ENCODE measurements around the gene MPPED2. TPM values are rescaled to one million over a fixed set of nuclear protein-coding genes. Genes with fewer than 3 reads are reported as not detected.

The MPPED2 gene
- total RNA-seq, 1 donor from 2014 or later = 1.6 TPM

DNA sequence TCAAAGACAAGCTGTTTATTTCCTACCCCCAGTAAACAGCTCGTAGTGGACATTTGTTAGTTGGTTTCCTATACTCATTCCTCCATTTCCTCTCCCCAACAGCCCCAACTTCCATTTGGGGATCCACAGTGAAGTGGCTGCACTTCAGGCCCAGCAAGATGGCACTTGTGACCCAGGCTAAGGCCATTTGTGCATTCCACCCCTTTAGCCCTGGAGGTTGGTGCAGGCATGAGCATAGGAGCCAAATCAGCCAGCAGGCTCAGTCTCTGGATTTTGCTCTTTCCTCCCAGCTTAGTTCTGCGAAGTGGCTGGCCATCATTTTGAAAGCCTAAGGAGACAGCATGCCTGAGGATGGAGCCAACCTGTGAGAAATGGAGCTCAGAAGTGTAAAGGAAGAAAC lies 122.9 kb downstream of the MPPED2 start:
- Histone ChIP-seq H3K79me2 (ENCODE audit: insufficient read depth, low read length) (no peaks in the 10 kb centered on the region), H3K27ac (ENCODE audit: low read depth, low read length) (no peak overlapping the region), H3K9me3 (ENCODE audit: insufficient read depth, low read depth, low read length) (no peaks in the 10 kb centered on the region), H3K36me3 (ENCODE audit: insufficient read depth, low read length) (no peaks in the 10 kb centered on the region), H4K20me1 (ENCODE audit: insufficient read depth, low read length) (no peaks in the 10 kb centered on the region), H3K4me1 (ENCODE audit: insufficient read depth, low read length) (no peaks in the 10 kb centered on the region), H3K4me3 (ENCODE audit: insufficient read depth, low read depth, low read length) (no peak overlapping the region), H3K9ac (ENCODE audit: low read length) (no peak overlapping the region), H3K27me3 (ENCODE audit: insufficient read depth, low read length) (no peaks in the 10 kb centered on the region), H2AFZ (ENCODE audit: low read depth, low read length) (no peak overlapping the region), H3K4me2 (ENCODE audit: low read length) (no peak overlapping the region)
- DNase-seq (ENCODE audit: low read depth) = no peak
- Mint-ChIP-seq H3K27me3 (ENCODE audit: low read depth, unreplicated experiment) (no peaks in the 10 kb centered on the region), H3K9me3 (ENCODE audit: unreplicated experiment) (no peaks in the 10 kb centered on the region), H3K36me3 (ENCODE audit: low read depth, unreplicated experiment) (no peaks in the 10 kb centered on the region), H3K4me3 (ENCODE audit: unreplicated experiment) (no peak overlapping the region), H3K4me1 (ENCODE audit: low read depth, unreplicated experiment) (peaks cover 8% of the 10 kb centered on the region), H3K27ac (ENCODE audit: unreplicated experiment) (no peak overlapping the region)
- TF ChIP-seq EZH2 (IDR thresholded peaks at IDR 0.05; ENCODE audit: insufficient read depth, low read length) = no peak
- TF ChIP-seq, protein P1, sequence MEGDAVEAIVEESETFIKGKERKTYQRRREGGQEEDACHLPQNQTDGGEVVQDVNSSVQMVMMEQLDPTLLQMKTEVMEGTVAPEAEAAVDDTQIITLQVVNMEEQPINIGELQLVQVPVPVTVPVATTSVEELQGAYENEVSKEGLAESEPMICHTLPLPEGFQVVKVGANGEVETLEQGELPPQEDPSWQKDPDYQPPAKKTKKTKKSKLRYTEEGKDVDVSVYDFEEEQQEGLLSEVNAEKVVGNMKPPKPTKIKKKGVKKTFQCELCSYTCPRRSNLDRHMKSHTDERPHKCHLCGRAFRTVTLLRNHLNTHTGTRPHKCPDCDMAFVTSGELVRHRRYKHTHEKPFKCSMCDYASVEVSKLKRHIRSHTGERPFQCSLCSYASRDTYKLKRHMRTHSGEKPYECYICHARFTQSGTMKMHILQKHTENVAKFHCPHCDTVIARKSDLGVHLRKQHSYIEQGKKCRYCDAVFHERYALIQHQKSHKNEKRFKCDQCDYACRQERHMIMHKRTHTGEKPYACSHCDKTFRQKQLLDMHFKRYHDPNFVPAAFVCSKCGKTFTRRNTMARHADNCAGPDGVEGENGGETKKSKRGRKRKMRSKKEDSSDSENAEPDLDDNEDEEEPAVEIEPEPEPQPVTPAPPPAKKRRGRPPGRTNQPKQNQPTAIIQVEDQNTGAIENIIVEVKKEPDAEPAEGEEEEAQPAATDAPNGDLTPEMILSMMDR (IDR thresholded peaks at IDR 0.05; ENCODE audit: insufficient read depth, low read depth, low read length) = no peak
- FAIRE-seq = no peak

DNA sequence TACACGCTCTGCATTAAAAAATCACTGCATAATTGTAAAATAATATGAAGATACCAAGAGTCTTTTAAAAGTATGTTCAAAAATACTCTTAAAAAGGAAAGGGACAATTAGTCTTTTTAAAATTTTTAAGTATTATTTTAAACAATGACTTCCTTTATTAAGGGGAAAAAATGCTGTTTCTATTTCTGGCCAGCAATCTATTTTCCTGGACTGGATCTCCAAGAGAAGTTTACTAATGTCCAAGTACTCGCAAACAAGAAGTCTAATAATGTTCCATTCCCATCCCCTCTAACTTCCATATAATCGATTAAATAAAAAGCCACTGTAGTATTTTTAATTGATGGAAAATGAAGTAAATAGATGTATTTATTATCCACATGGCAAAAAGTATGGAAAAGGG lies 123.7 kb downstream of the MPPED2 start:
- H3K27me3 Mint-ChIP-seq (ENCODE audit: low read depth, unreplicated experiment) = no peaks in the 10 kb centered on the region
- no peak for DNase-seq (ENCODE audit: low read depth)
- no peak overlapping the region for H3K9ac ChIP-seq (ENCODE audit: low read length)
- H3K4me2 ChIP-seq (ENCODE audit: low read length) = no peak overlapping the region
- no peaks in the 10 kb centered on the region for H3K4me1 ChIP-seq (ENCODE audit: insufficient read depth, low read length)
- no peak overlapping the region for H3K27ac Mint-ChIP-seq (ENCODE audit: unreplicated experiment)
- no peak overlapping the region for H3K4me3 ChIP-seq (ENCODE audit: insufficient read depth, low read depth, low read length)
- no peaks in the 10 kb centered on the region for H3K9me3 ChIP-seq (ENCODE audit: insufficient read depth, low read depth, low read length)
- H4K20me1 ChIP-seq (ENCODE audit: insufficient read depth, low read length) = no peaks in the 10 kb centered on the region
- H3K27ac ChIP-seq (ENCODE audit: low read depth, low read length) = no peak overlapping the region
- no peak for TF ChIP-seq EZH2 (IDR thresholded peaks at IDR 0.05; ENCODE audit: insufficient read depth, low read length)
- TF ChIP-seq, protein P1 (IDR thresholded peaks at IDR 0.05; ENCODE audit: insufficient read depth, low read depth, low read length) = no peak
- no peaks in the 10 kb centered on the region for H3K27me3 ChIP-seq (ENCODE audit: insufficient read depth, low read length)
- H3K9me3 Mint-ChIP-seq (ENCODE audit: unreplicated experiment) = no peaks in the 10 kb centered on the region
- peaks cover 8% of the 10 kb centered on the region for H3K4me1 Mint-ChIP-seq (ENCODE audit: low read depth, unreplicated experiment)
- H3K79me2 ChIP-seq (ENCODE audit: insufficient read depth, low read length) = no peaks in the 10 kb centered on the region
- FAIRE-seq = no peak
- H3K36me3 Mint-ChIP-seq (ENCODE audit: low read depth, unreplicated experiment) = no peaks in the 10 kb centered on the region
- H3K36me3 ChIP-seq (ENCODE audit: insufficient read depth, low read length) = no peaks in the 10 kb centered on the region
- H2AFZ ChIP-seq (ENCODE audit: low read depth, low read length) = no peak overlapping the region
- no peak overlapping the region for H3K4me3 Mint-ChIP-seq (ENCODE audit: unreplicated experiment)

DNA sequence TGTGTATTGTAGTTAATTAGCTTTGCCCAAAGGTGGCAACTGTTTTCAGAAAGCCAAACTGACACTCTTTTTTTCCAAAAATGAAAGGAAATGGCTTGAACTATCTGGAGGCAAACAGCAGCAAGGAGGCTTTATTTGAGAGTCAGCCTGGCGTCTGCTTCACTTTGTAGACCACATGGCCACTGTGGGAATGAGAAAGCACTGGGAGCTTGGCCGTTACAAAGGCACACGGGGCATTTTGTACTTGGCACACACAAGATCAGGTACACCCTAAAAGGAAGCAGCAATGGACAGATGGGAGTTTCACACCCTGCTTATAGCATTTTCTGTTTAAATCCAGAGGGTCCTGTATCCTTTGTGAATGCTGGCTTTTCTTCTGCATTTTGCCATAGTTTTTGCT lies 126.3 kb downstream of the MPPED2 start:
- H3K27me3 Mint-ChIP-seq (ENCODE audit: low read depth, unreplicated experiment) = no peaks in the 10 kb centered on the region
- H3K36me3 ChIP-seq (ENCODE audit: insufficient read depth, low read length) = no peaks in the 10 kb centered on the region
- no peak overlapping the region for H3K27ac ChIP-seq (ENCODE audit: low read depth, low read length)
- no peak for DNase-seq (ENCODE audit: low read depth)
- no peaks in the 10 kb centered on the region for H3K36me3 Mint-ChIP-seq (ENCODE audit: low read depth, unreplicated experiment)
- H3K27me3 ChIP-seq (ENCODE audit: insufficient read depth, low read length) = no peaks in the 10 kb centered on the region
- FAIRE-seq = no peak
- no peaks in the 10 kb centered on the region for H3K9me3 ChIP-seq (ENCODE audit: insufficient read depth, low read depth, low read length)
- H3K4me1 ChIP-seq (ENCODE audit: insufficient read depth, low read length) = no peaks in the 10 kb centered on the region
- no peak overlapping the region for H3K4me3 Mint-ChIP-seq (ENCODE audit: unreplicated experiment)
- peaks cover 1% of the 10 kb centered on the region for H3K4me1 Mint-ChIP-seq (ENCODE audit: low read depth, unreplicated experiment)
- H2AFZ ChIP-seq (ENCODE audit: low read depth, low read length) = no peak overlapping the region
- no peak overlapping the region for H3K27ac Mint-ChIP-seq (ENCODE audit: unreplicated experiment)
- H3K4me2 ChIP-seq (ENCODE audit: low read length) = no peak overlapping the region
- no peaks in the 10 kb centered on the region for H3K9me3 Mint-ChIP-seq (ENCODE audit: unreplicated experiment)
- TF ChIP-seq EZH2 (IDR thresholded peaks at IDR 0.05; ENCODE audit: insufficient read depth, low read length) = no peak
- TF ChIP-seq, protein P1 (IDR thresholded peaks at IDR 0.05; ENCODE audit: insufficient read depth, low read depth, low read length) = no peak
- H3K4me3 ChIP-seq (ENCODE audit: insufficient read depth, low read depth, low read length) = no peak overlapping the region
- no peaks in the 10 kb centered on the region for H4K20me1 ChIP-seq (ENCODE audit: insufficient read depth, low read length)
- H3K79me2 ChIP-seq (ENCODE audit: insufficient read depth, low read length) = no peaks in the 10 kb centered on the region
- H3K9ac ChIP-seq (ENCODE audit: low read length) = no peak overlapping the region
